ENCODE results near the gene EHMT1. TPM values are rescaled to one million over a fixed set of nuclear protein-coding genes. Genes with fewer than 3 reads are reported as not detected.

EHMT1 gene
- polyA plus RNA-seq, 2 donors = 26.6 to 42.3 TPM

DNA sequence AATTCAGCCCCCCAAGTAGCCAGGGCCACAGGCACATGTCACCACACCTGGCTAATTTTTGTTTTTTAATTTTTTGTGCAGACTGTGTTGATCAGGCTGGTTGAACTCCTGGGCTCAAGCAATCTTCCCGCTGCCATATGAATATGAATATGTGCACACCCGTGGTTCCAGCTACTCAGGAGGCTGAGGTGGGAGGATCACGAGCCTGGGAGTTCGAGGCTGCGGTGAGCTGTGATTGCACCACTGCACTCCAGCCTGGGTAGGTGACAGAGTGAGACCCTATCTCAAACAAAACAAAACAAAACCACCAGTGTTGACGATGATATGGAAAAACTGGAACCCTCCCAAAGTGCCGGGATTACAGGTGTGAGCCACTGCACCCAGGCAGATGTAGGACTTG is 32.0 kb downstream of the EHMT1 start:
- Histone ChIP-seq H3K27me3 (ENCODE audit: control insufficient read depth in 1 of 2, insufficient read depth in 2 of 2, low read length in 2 of 2) (no peaks in the 10 kb centered on the region), H3K4me1 (ENCODE audit: control insufficient read depth in 2 of 2, insufficient read depth in 2 of 2, low read length in 1 of 2) (peaks cover 0 to 4% of the 10 kb centered on the region in 2 donors), H3K27ac (ENCODE audit: low read depth in 2 of 2, low read length in 1 of 2) (no peak overlapping the region), H3K4me3 (ENCODE audit: low read depth in 1 of 2, low read length in 2 of 2) (no peak overlapping the region), H3K36me3 (ENCODE audit: control insufficient read depth in 2 of 2, insufficient read depth in 2 of 2, low read length in 1 of 2) (peaks cover 0 to 7% of the 10 kb centered on the region in 2 donors), H3K9me3 (ENCODE audit: control insufficient read depth in 2 of 2, insufficient read depth in 1 of 2, low read depth in 1 of 2, low read length in 1 of 2) (no peaks in the 10 kb centered on the region)
- WGBS, 2 donors = 88 to 95% methylated on average over 7 of the region's 7 CpGs

DNA sequence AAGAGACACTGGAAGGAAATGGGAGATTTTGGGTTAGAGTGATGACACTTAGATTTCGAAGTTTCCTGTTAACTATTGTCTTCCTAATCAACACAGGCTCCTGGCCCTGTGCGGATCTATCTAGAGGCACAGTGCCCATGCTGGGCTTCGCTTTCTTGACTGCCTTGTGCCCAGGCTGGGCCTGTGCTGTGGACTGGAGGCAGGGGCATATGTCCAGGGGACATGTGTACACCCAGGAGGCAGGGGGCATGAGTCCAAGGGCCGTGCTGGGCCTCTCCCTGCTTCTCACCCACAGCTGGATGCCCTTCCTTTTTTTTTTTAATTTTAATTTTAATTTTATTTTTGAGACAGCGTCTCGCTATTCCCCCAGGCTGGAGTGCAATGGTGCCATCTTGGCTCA is 37.6 kb downstream of the EHMT1 start:
- Histone ChIP-seq H3K27ac (ENCODE audit: low read depth in 2 of 2, low read length in 1 of 2) (no peak overlapping the region), H3K4me1 (ENCODE audit: control insufficient read depth in 2 of 2, insufficient read depth in 2 of 2, low read length in 1 of 2) (no peaks in the 10 kb centered on the region), H3K27me3 (ENCODE audit: control insufficient read depth in 1 of 2, insufficient read depth in 2 of 2, low read length in 2 of 2) (no peaks in the 10 kb centered on the region), H3K9me3 (ENCODE audit: control insufficient read depth in 2 of 2, insufficient read depth in 1 of 2, low read depth in 1 of 2, low read length in 1 of 2) (no peaks in the 10 kb centered on the region), H3K4me3 (ENCODE audit: low read depth in 1 of 2, low read length in 2 of 2) (no peak overlapping the region), H3K36me3 (ENCODE audit: control insufficient read depth in 2 of 2, insufficient read depth in 2 of 2, low read length in 1 of 2) (peaks cover 0 to 2% of the 10 kb centered on the region in 2 donors)
- 97% methylated on average over 6 of the region's 6 CpGs for WGBS, 2 donors

GRCh38 chr9:137657606-137658005 is 38.8 kb downstream of the EHMT1 start:
- Histone ChIP-seq H3K27ac (ENCODE audit: low read depth in 2 of 2, low read length in 1 of 2) (no peak overlapping the region), H3K36me3 (ENCODE audit: control insufficient read depth in 2 of 2, insufficient read depth in 2 of 2, low read length in 1 of 2) (peaks cover 0 to 2% of the 10 kb centered on the region in 2 donors), H3K9me3 (ENCODE audit: control insufficient read depth in 2 of 2, insufficient read depth in 1 of 2, low read depth in 1 of 2, low read length in 1 of 2) (no peaks in the 10 kb centered on the region), H3K4me3 (ENCODE audit: low read depth in 1 of 2, low read length in 2 of 2) (no peak overlapping the region), H3K27me3 (ENCODE audit: control insufficient read depth in 1 of 2, insufficient read depth in 2 of 2, low read length in 2 of 2) (no peaks in the 10 kb centered on the region), H3K4me1 (ENCODE audit: control insufficient read depth in 2 of 2, insufficient read depth in 2 of 2, low read length in 1 of 2) (no peaks in the 10 kb centered on the region)
- WGBS, 2 donors = 92% methylated on average over 2 of the region's 2 CpGs

GRCh38 chr9:137658781-137659180 is 40.0 kb downstream of the EHMT1 start:
- H3K9me3 ChIP-seq (ENCODE audit: control insufficient read depth in 2 of 2, insufficient read depth in 1 of 2, low read depth in 1 of 2, low read length in 1 of 2) = no peaks in the 10 kb centered on the region
- 76 to 85% methylated on average over 2 of the region's 2 CpGs for WGBS, 2 donors
- H3K27ac ChIP-seq (ENCODE audit: low read depth in 2 of 2, low read length in 1 of 2) = no peak overlapping the region
- H3K4me3 ChIP-seq (ENCODE audit: low read depth in 1 of 2, low read length in 2 of 2) = no peak overlapping the region
- H3K27me3 ChIP-seq (ENCODE audit: control insufficient read depth in 1 of 2, insufficient read depth in 2 of 2, low read length in 2 of 2) = no peaks in the 10 kb centered on the region
- peaks cover 0 to 2% of the 10 kb centered on the region in 2 donors for H3K36me3 ChIP-seq (ENCODE audit: control insufficient read depth in 2 of 2, insufficient read depth in 2 of 2, low read length in 1 of 2)
- no peaks in the 10 kb centered on the region for H3K4me1 ChIP-seq (ENCODE audit: control insufficient read depth in 2 of 2, insufficient read depth in 2 of 2, low read length in 1 of 2)

DNA sequence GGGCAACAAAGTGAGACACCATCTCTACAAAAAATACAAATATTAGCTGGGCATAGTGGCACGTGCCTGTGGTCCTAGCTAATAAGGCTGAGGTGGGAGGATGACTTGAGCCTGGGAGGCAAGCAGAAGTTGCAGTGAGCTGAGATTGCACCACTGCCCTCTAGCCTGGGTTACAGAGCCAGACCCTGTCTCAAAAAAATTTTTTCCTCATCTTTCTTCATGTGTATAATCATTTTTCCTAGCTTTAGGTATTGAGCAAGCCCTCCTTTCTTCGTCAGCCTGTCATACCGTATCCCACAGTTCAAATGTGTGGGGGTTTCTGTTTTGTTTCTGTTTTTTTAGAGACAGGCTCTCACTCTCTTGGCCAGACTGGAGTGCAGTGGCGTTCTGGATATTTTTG is 41.3 kb downstream of the EHMT1 start:
- no peaks in the 10 kb centered on the region for H3K9me3 ChIP-seq (ENCODE audit: control insufficient read depth in 2 of 2, insufficient read depth in 1 of 2, low read depth in 1 of 2, low read length in 1 of 2)
- H3K36me3 ChIP-seq (ENCODE audit: control insufficient read depth in 2 of 2, insufficient read depth in 2 of 2, low read length in 1 of 2) = peaks cover 0 to 2% of the 10 kb centered on the region in 2 donors
- no peaks in the 10 kb centered on the region for H3K4me1 ChIP-seq (ENCODE audit: control insufficient read depth in 2 of 2, insufficient read depth in 2 of 2, low read length in 1 of 2)
- H3K27ac ChIP-seq (ENCODE audit: low read depth in 2 of 2, low read length in 1 of 2) = no peak overlapping the region
- H3K4me3 ChIP-seq (ENCODE audit: low read depth in 1 of 2, low read length in 2 of 2) = no peak overlapping the region
- no peaks in the 10 kb centered on the region for H3K27me3 ChIP-seq (ENCODE audit: control insufficient read depth in 1 of 2, insufficient read depth in 2 of 2, low read length in 2 of 2)
- WGBS, 2 donors = 80 to 81% methylated on average over 4 of the region's 4 CpGs

DNA sequence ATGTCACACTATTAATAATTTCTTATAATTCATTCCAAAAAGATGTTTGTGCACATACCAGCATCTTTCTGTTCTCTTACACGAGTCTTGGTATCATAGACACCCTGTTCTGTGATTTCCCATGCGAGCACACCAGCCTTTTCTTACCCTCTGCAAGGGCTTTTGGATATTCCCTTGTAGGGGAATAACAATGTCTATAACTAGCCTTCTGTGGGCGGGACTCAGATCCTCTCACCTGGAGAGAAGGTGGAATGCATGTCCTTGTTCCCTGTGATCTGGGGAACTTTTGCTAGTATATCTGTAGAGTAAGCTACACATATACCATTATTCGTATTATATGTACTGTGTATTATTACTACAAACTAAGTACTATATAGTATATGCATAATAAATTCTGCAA is 44.8 kb downstream of the EHMT1 start:
- peaks cover 4 to 8% of the 10 kb centered on the region in 2 donors for H3K4me1 ChIP-seq (ENCODE audit: control insufficient read depth in 2 of 2, insufficient read depth in 2 of 2, low read length in 1 of 2)
- no peak overlapping the region for H3K27ac ChIP-seq (ENCODE audit: low read depth in 2 of 2, low read length in 1 of 2)
- H3K9me3 ChIP-seq (ENCODE audit: control insufficient read depth in 2 of 2, insufficient read depth in 1 of 2, low read depth in 1 of 2, low read length in 1 of 2) = no peaks in the 10 kb centered on the region
- 89 to 91% methylated on average over 4 of the region's 4 CpGs for WGBS, 2 donors
- peaks cover 0 to 4% of the 10 kb centered on the region in 2 donors for H3K36me3 ChIP-seq (ENCODE audit: control insufficient read depth in 2 of 2, insufficient read depth in 2 of 2, low read length in 1 of 2)
- no peaks in the 10 kb centered on the region for H3K27me3 ChIP-seq (ENCODE audit: control insufficient read depth in 1 of 2, insufficient read depth in 2 of 2, low read length in 2 of 2)
- no peak overlapping the region for H3K4me3 ChIP-seq (ENCODE audit: low read depth in 1 of 2, low read length in 2 of 2)

- peaks cover 0 to 8% of the 10 kb centered on the region in 2 donors for H3K36me3 ChIP-seq (ENCODE audit: control insufficient read depth in 2 of 2, insufficient read depth in 2 of 2, low read length in 1 of 2)
- WGBS, 2 donors = 73 to 80% methylated on average over 7 of the region's 7 CpGs
- H3K9me3 ChIP-seq (ENCODE audit: control insufficient read depth in 2 of 2, insufficient read depth in 1 of 2, low read depth in 1 of 2, low read length in 1 of 2) = no peaks in the 10 kb centered on the region
- H3K4me3 ChIP-seq (ENCODE audit: low read depth in 1 of 2, low read length in 2 of 2) = no peak overlapping the region
- H3K4me1 ChIP-seq (ENCODE audit: control insufficient read depth in 2 of 2, insufficient read depth in 2 of 2, low read length in 1 of 2) = peaks cover 4 to 8% of the 10 kb centered on the region in 2 donors
- H3K27ac ChIP-seq (ENCODE audit: low read depth in 2 of 2, low read length in 1 of 2) = no peak overlapping the region
- H3K27me3 ChIP-seq (ENCODE audit: control insufficient read depth in 1 of 2, insufficient read depth in 2 of 2, low read length in 2 of 2) = no peaks in the 10 kb centered on the region
These were observed 45.9 kb downstream of the EHMT1 start for GRCh38 chr9:137664676-137665075.

DNA sequence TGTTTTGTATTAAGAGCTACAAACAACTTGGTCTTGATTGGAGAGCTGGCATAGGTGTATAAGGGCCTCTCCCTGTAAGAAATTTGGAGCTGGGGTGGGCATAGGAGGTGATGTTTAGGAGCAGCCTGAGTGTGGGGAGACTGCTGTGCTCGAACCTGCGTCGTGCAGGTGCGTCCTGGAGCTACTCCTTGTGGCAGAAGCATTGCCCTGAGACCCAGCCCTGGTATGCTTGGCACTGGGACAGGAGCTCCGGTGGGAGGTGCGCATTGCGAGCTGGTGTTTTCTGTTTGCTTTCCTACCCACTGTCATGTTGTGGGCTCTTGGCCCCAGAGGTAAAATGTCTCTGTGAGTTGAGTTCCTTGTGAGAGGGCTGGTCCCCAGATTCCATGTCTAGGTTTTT is 46.4 kb downstream of the EHMT1 start:
- WGBS, 2 donors = 90% methylated on average over 7 of the region's 7 CpGs
- H3K27me3 ChIP-seq (ENCODE audit: control insufficient read depth in 1 of 2, insufficient read depth in 2 of 2, low read length in 2 of 2) = no peaks in the 10 kb centered on the region
- H3K36me3 ChIP-seq (ENCODE audit: control insufficient read depth in 2 of 2, insufficient read depth in 2 of 2, low read length in 1 of 2) = peaks cover 0 to 8% of the 10 kb centered on the region in 2 donors
- H3K9me3 ChIP-seq (ENCODE audit: control insufficient read depth in 2 of 2, insufficient read depth in 1 of 2, low read depth in 1 of 2, low read length in 1 of 2) = no peaks in the 10 kb centered on the region
- no peak overlapping the region for H3K4me3 ChIP-seq (ENCODE audit: low read depth in 1 of 2, low read length in 2 of 2)
- peaks cover 4 to 9% of the 10 kb centered on the region in 2 donors for H3K4me1 ChIP-seq (ENCODE audit: control insufficient read depth in 2 of 2, insufficient read depth in 2 of 2, low read length in 1 of 2)
- no peak overlapping the region for H3K27ac ChIP-seq (ENCODE audit: low read depth in 2 of 2, low read length in 1 of 2)

GRCh38 chr9:137665697-137666512 is 47.1 kb downstream of the EHMT1 start:
- Histone ChIP-seq H3K4me1 (ENCODE audit: control insufficient read depth in 2 of 2, insufficient read depth in 2 of 2, low read length in 1 of 2) (peaks cover 8 to 16% of the 10 kb centered on the region in 2 donors), H3K27ac (ENCODE audit: low read depth in 2 of 2, low read length in 1 of 2) (no peak overlapping the region)

GRCh38 chr9:137666513-137666822 is 47.7 kb downstream of the EHMT1 start:
- H3K27ac ChIP-seq (ENCODE audit: low read depth in 2 of 2, low read length in 1 of 2) = no peak overlapping the region
- H3K4me3 ChIP-seq (ENCODE audit: low read depth in 1 of 2, low read length in 2 of 2) = no peak overlapping the region
- WGBS, 2 donors = 59 to 67% methylated on average over 8 of the region's 8 CpGs
- no peaks in the 10 kb centered on the region for H3K9me3 ChIP-seq (ENCODE audit: control insufficient read depth in 2 of 2, insufficient read depth in 1 of 2, low read depth in 1 of 2, low read length in 1 of 2)
- H3K4me1 ChIP-seq (ENCODE audit: control insufficient read depth in 2 of 2, insufficient read depth in 2 of 2, low read length in 1 of 2) = peaks cover 8 to 16% of the 10 kb centered on the region in 2 donors
- no peaks in the 10 kb centered on the region for H3K27me3 ChIP-seq (ENCODE audit: control insufficient read depth in 1 of 2, insufficient read depth in 2 of 2, low read length in 2 of 2)
- peaks cover 0 to 8% of the 10 kb centered on the region in 2 donors for H3K36me3 ChIP-seq (ENCODE audit: control insufficient read depth in 2 of 2, insufficient read depth in 2 of 2, low read length in 1 of 2)

More at GRCh38 chr9:137665697-137666512, 47.1 kb downstream of the EHMT1 start:
- Histone ChIP-seq H3K27me3 (ENCODE audit: control insufficient read depth in 1 of 2, insufficient read depth in 2 of 2, low read length in 2 of 2) (no peaks in the 10 kb centered on the region), H3K9me3 (ENCODE audit: control insufficient read depth in 2 of 2, insufficient read depth in 1 of 2, low read depth in 1 of 2, low read length in 1 of 2) (no peaks in the 10 kb centered on the region), H3K4me3 (ENCODE audit: low read depth in 1 of 2, low read length in 2 of 2) (no peak overlapping the region), H3K36me3 (ENCODE audit: control insufficient read depth in 2 of 2, insufficient read depth in 2 of 2, low read length in 1 of 2) (peaks cover 0 to 8% of the 10 kb centered on the region in 2 donors)
- 85 to 88% methylated on average over 18 of the region's 18 CpGs for WGBS, 2 donors

Measured in esophagus (tissue), 2 donors.